Transverse colon (tissue), 4 donors: Measurements from ENCODE around the gene RNF130. TPM values are rescaled to one million over a fixed set of nuclear protein-coding genes. Genes with fewer than 3 reads are reported as not detected.
A peak's percentile ranks its signal among the peaks of the same experiment; 100 is the strongest.

ENCODE experiments used
- DNase-seq: peaks from one replicate; pipeline ENCODE4 v3.0.0-alpha.2; 2019
- H3K27ac ChIP-seq, 4 donors: fragments of 200-600 bp; sonication (generic); 2 replicates each; pipeline ENCODE4 v1.5.1; 2016 to 2018; ENCODE audit warnings: inconsistent platforms in 4 of 4
- H3K27me3 ChIP-seq: fragments of 200-600 bp; sonication (generic); 2 replicates; pipeline ENCODE4 v1.5.1; 2017; ENCODE audit warnings: inconsistent platforms
- H3K36me3 ChIP-seq, 4 donors: fragments of 200-600 bp; sonication (generic); 2 replicates each; pipeline ENCODE4 v1.5.1; 2017 to 2019; ENCODE audit warnings: inconsistent platforms in 4 of 4
- H3K4me1 ChIP-seq, 4 donors: fragments of 200-600 bp; sonication (generic); 2 replicates each; pipeline ENCODE4 v1.5.1; 2017 to 2020; ENCODE audit warnings: inconsistent platforms in 4 of 4
- H3K4me3 ChIP-seq, 4 donors: fragments of 200-600 bp; sonication (generic); 1 replicate in 1 of 4; 2 replicates in 3 of 4; pipeline versions ENCODE4 v1.5.1 to v1.6.1; 2017 to 2019; ENCODE audit warnings: inconsistent platforms in 4 of 4
- H3K9me3 ChIP-seq, 2 donors: fragments of 200-600 bp; sonication (generic); 2 replicates each; pipeline ENCODE4 v1.5.1; 2017 to 2019; ENCODE audit warnings: inconsistent platforms in 2 of 2
- CTCF ChIP-seq, 5 experiments: fragments of 200-600 bp in 3 of 5; fragments of 450-650 bp in 2 of 5; sonication (generic) in 3 of 5; IDR thresholded peaks; 1 replicate in 2 of 5; 2 replicates in 3 of 5; pipeline ENCODE4 v1.5.1; 2016 to 2017; ENCODE audit warnings: antibody characterized with exemption in 5 of 5, inconsistent platforms in 3 of 5, mild to moderate bottlenecking in 2 of 5, moderate library complexity in 1 of 5
- EP300 ChIP-seq: sonication (generic); formaldehyde crosslinking; IDR thresholded peaks from one replicate; pipeline ENCODE4 v1.6.1; 2017; ENCODE audit warnings: antibody characterized with exemption, low read depth
- POLR2A ChIP-seq: fragments of 450-650 bp; IDR thresholded peaks from one replicate; pipeline ENCODE4 v1.6.1; 2016; ENCODE audit warnings: antibody characterized with exemption, mild to moderate bottlenecking, moderate library complexity
- POLR2AphosphoS5 ChIP-seq, 3 donors: sonication (generic); formaldehyde crosslinking; IDR thresholded peaks; one replicate each; pipeline ENCODE4 v1.6.1; 2016; ENCODE audit warnings: antibody characterized with exemption in 3 of 3
- WGBS, 2 donors: methylation state at CpG; one replicate each; pipeline ENCODE4 v1.1.5; 2018; ENCODE audit warnings: low coverage in 1 of 2; 5-methylcytosine and 5-hydroxymethylcytosine counted together
- in situ Hi-C, 4 donors: fragments of 200-750 bp; cut with MboI; loops; one replicate each; pipeline versions ENCODE4 v1.15.0 to v1.15.1; 2017; ENCODE audit warnings: low sequenced_read_pairs in 3 of 4, low pct_ligation_motif_present in 1 of 4, low pct_unique_long_range_greater_than_20kb in 1 of 4
- intact Hi-C: fragments of 100-400 bp; cut with DNase I; formaldehyde crosslinking; loops from one replicate; pipeline ENCODE4 v1.15.1; 2023; ENCODE audit warnings: low total_unique reads
- total RNA-seq, 4 donors: library from RNA; depleted of rRNA; stranded (reverse); fragments of >200 nt; gene quantifications; one replicate each; pipeline ENCODE4 v1.1.0, GENCODE V29; 2016

Gene RNF130
- total RNA-seq, 4 donors from 2014 or later = 62.2 to 95.2 (median 70.3) TPM

GRCh38 chr5:179967489-179967888, 104.1 kb downstream of the RNF130 start:
- Histone ChIP-seq H3K27ac (peak overlapping the region; percentile 58 to 80 (median 76)), H3K4me3 (no peak overlapping the region), H3K27me3 (no peaks in the 10 kb centered on the region), H3K4me1 (peaks cover 5 to 46% (median 28%) of the 10 kb centered on the region in 4 donors), H3K36me3 (peaks cover 0 to 6% (median 2%) of the 10 kb centered on the region in 4 donors), H3K9me3 (no peaks in the 10 kb centered on the region)
- peak; percentile 64 for DNase-seq
- intact Hi-C loops = no loop called here
- 6 to 35% methylated on average over 1 of the region's 1 CpG for WGBS, 2 donors
- in situ Hi-C loops = no loop called here
- TF ChIP-seq POLR2AphosphoS5 (IDR thresholded peaks at IDR 0.05) (peak in 2 of 3 donors; percentile 19 to 39), POLR2A (no peak), CTCF (IDR thresholded peaks at IDR 0.05) (no peak), EP300 (no peak)

- Histone ChIP-seq H3K36me3 (peaks cover 0 to 6% (median 2%) of the 10 kb centered on the region in 4 donors), H3K27me3 (no peaks in the 10 kb centered on the region), H3K4me3 (no peak overlapping the region), H3K4me1 (peaks cover 5 to 30% (median 19%) of the 10 kb centered on the region in 4 donors), H3K27ac (no peak overlapping the region), H3K9me3 (no peaks in the 10 kb centered on the region)
- WGBS, 2 donors = 98 to 100% methylated on average over 3 to 8 of the region's 8 CpGs
- in situ Hi-C loops (no loop called here), intact Hi-C loops (no loop called here)
- no peak for TF ChIP-seq POLR2A
- TF ChIP-seq CTCF (IDR thresholded peaks at IDR 0.05) = no peak
- no peak for TF ChIP-seq POLR2AphosphoS5 (IDR thresholded peaks at IDR 0.05)
- no peak for TF ChIP-seq EP300
- no peak for DNase-seq
Observed at GRCh38 chr5:179964015-179964414, 107.5 kb downstream of the RNF130 start.

GRCh38 chr5:179963375-179963774, 108.2 kb downstream of the RNF130 start:
- peaks cover 0 to 6% (median 2%) of the 10 kb centered on the region in 4 donors for H3K36me3 ChIP-seq
- 92% methylated on average over 4 of the region's 4 CpGs; no CpG with 5 or more reads in 1 of the 2 donors for WGBS, 2 donors
- intact Hi-C loops = no loop called here
- peaks cover 0 to 24% (median 14%) of the 10 kb centered on the region in 4 donors for H3K4me1 ChIP-seq
- no peaks in the 10 kb centered on the region for H3K27me3 ChIP-seq
- in situ Hi-C loops = no loop called here
- no peak overlapping the region for H3K27ac ChIP-seq
- no peak for DNase-seq
- TF ChIP-seq POLR2AphosphoS5 (IDR thresholded peaks at IDR 0.05) (no peak), EP300 (no peak), CTCF (IDR thresholded peaks at IDR 0.05) (no peak), POLR2A (no peak)
- no peaks in the 10 kb centered on the region for H3K9me3 ChIP-seq
- no peak overlapping the region for H3K4me3 ChIP-seq

- Histone ChIP-seq H3K9me3 (no peaks in the 10 kb centered on the region), H3K27ac (no peak overlapping the region), H3K36me3 (peaks cover 0 to 7% (median 2%) of the 10 kb centered on the region in 4 donors), H3K27me3 (no peaks in the 10 kb centered on the region), H3K4me1 (no peaks in the 10 kb centered on the region), H3K4me3 (no peak overlapping the region)
- intact Hi-C loops (no loop called here), in situ Hi-C loops (no loop called here)
- DNase-seq = no peak
- TF ChIP-seq POLR2A (no peak), POLR2AphosphoS5 (IDR thresholded peaks at IDR 0.05) (no peak), EP300 (no peak), CTCF (IDR thresholded peaks at IDR 0.05) (no peak)
- WGBS, 2 donors = 85 to 86% methylated on average over 5 of the region's 5 CpGs
Observed at GRCh38 chr5:179960204-179960831, 111.2 kb downstream of the RNF130 start.
